HG02981 (cell line): ENCODE measurements around the gene XCR1.

Experiments used
- ATAC-seq: cut with Tn5 transposase; IDR thresholded peaks from one replicate; pipeline ENCODE4 v1.9.1; 2021; ENCODE audit warnings: mild to moderate bottlenecking, moderate library complexity; ENCODE audit not compliant: unreplicated experiment

The XCR1 gene

GRCh38 chr3:45984331-45985312 is 42.7 kb downstream of the XCR1 start:
- no peak for ATAC-seq

GRCh38 chr3:45983770-45984169 is 43.5 kb downstream of the XCR1 start:
- no peak for ATAC-seq

DNA sequence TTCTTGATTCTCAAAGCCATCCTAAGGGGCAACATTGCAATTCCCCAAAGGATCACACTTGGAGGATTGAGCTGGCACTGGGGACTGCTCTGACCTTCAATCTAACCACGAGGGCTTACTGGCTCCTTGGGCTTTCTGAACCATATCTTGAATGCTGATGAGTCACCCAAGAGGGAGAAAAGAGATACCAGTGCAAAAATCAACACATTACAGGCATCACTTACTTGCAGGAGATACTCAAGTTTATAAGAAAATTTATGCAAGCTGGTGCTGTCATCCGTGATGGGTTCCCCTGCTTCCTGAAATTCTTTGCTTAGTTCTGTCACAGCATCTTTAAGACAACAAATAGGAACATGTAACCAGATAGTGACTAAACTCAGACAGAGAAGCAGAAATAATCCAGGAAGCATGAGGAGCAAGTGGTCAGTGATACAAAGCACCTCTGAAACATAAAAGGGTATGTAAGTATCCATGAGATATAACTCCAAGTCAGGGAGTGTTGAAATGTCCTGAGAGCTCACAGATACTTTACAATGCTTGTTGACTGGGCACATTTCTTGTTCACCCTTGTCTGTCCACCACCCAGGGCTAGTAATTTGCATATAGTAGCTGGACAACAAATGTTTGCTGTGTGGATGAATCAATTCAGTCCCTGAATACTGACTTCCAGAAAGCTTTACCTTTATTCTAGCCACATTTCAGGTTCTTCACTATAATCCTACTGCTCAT is 45.8 kb downstream of the XCR1 start:
- no peak for ATAC-seq

- ATAC-seq: no peak
Observed at GRCh38 chr3:45980819-45981218, 46.5 kb downstream of the XCR1 start.

- no peak for ATAC-seq
Observed at GRCh38 chr3:45980229-45980813, 47.0 kb downstream of the XCR1 start.

- no peak for ATAC-seq
Observed at GRCh38 chr3:45979378-45979777, 47.9 kb downstream of the XCR1 start.

DNA sequence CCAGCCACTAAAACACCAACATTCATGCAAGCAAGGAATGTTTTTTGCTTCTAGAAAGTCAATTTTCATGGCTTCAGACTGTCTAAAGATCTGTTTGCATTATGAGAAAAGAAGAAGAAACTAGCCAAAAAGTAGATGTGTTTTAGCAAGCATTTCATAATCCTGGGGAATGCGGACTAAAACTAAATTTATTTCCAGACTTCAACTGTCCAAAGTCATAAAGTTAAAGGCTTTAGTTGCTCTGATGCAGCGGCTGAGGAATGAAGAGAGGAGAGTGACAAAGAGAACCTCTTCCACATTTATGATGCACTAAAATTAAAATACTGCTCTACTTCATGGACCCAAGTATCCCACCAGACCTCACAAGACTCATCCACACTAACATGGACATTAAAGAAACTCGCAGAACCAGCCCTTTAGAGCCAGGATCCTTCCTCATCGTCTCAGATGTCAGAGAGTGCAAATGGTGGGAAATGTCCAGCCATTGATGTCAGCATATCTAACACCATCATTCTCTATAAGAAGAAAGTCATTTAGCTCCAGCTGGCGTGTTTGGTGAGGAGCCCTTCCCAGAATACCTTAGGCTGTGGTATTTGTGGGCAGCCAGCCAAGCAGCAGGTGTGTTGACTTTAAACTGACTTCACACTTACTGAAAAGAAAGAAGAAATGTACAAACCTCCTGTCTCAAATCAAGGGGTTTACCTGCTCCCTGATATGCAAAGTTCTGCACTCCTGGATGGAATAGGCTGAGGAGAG is 49.1 kb downstream of the XCR1 start:
- no peak for ATAC-seq

- no peak for ATAC-seq
Observed at GRCh38 chr3:45976191-45977091, 50.8 kb downstream of the XCR1 start.

DNA sequence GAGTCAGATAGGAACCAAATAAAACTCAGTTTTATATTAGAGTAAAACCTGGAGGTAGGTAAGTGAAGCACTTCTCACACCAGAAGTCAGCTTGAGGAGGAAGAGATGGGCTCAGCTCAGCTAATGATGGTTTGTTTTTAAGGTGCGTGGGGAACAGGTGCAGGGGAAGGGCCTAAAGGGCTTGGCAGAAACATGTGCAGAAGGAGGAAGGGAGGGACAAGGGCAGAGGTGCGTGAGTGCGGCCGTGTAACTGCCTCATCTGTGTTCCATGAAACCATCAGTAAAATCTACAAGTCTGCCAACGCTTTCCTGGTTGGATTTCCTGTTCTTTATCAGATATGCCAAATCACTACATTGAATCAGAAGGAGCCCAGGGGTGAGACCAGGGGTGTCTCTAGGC is 51.6 kb downstream of the XCR1 start:
- ATAC-seq: no peak

GRCh38 chr3:45974686-45975085 is 52.6 kb downstream of the XCR1 start:
- no peak for ATAC-seq

DNA sequence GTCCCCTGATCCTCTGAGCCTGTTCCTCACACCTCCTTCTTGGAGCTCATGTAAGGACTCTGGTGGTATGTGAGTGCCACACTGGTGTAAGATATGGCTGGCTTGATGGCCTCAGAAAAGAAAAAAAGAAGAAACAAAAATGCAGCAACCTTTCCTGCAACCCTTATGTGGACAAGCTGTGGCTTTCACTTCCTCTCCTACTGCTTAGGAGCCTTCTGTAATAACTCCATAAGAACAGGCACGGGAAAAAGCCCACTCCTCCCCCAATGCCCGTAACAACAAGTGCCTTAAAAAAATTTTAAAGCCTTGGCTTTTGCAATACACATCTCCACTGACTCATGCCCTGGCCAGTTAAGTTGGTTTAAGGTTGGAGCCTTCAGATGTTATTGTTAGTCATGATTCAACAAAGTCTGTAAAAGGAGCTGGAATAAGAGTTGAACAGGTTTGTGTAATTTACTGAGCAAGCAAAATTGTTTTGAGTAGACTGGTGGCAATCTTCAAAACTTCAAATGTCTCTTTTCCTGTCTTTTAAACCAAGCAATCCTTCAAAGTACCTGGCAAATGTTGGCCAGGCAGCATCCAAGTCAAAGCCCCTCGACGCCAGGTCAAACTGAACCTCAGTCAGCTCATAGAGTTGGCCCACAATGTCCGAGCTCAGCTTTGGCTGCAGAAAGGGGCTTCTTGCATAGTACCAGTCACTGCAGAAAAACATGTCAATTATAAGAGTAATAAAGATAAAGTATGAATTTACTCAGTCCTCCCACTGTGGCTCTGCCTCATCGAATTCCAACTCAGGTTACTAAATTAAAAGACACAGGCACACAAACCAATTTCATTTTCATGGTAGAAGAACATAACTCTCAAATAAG is 54.5 kb downstream of the XCR1 start:
- no peak for ATAC-seq

GRCh38 chr3:45969953-45970352 is 57.3 kb downstream of the XCR1 start:
- no peak for ATAC-seq

GRCh38 chr3:45969116-45969515 is 58.2 kb downstream of the XCR1 start:
- no peak for ATAC-seq

DNA sequence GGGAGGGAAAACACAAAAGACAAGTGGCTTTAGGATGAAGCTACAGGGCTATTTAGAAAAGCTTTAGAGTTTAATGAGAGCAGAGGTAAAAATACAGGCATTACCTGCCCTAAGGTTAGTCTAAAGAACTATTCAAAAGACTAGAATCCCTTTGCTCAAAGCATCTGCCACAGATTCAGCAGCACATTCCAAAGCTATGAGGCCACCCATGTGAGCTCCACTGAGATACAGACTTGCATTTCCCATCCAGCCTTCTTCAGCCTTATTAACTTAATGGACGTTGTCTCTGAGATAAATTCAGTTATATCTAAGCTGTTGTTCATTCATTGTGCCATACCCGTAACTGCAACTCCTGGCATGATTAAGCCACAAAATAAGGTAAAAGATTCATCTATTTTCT is 58.6 kb downstream of the XCR1 start:
- ATAC-seq: no peak

DNA sequence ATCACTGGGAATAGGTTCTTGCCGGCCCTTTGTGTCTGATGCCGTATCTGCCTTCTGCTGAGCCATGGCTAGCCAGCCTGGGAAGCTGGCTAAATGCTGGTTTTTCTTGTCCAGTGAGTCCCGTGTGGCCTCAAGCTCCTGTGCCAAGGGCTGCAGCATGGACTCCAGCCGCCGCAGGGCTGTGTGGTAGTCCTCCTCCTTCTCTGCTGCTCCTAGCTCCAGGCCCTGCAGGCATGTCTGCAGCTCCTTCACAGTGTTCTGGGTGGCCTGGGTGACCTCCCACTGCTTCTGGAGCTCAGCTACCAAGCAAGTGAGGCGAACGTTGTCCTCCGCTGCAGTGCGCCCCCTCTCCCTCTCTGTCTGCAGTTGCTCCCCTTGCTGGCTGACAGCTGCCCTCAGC is 59.1 kb downstream of the XCR1 start:
- no peak for ATAC-seq

- no peak for ATAC-seq
Observed at GRCh38 chr3:45967724-45968123, 59.6 kb downstream of the XCR1 start.
